MM.1S (cell line): ENCODE measurements around the gene S100P.
"Not testable (repeated sequence)": the region's sequence is repeated elsewhere in the genome, so short reads cannot be mapped to it uniquely, and the experiment has no call there.

Experiments
- DNase-seq: peaks from one replicate; pipeline ENCODE4 v3.0.0-alpha.2; 2015
- H2AFZ ChIP-seq: fragments of 300-600 bp; sonication (generic); 2 replicates; pipeline ENCODE4 v1.6.0; 2016; ENCODE audit warnings: antibody characterized with exemption, low read length
- H3F3A ChIP-seq: fragments of 300-600 bp; sonication (generic); 2 replicates; pipeline ENCODE4 v1.6.1; 2016; ENCODE audit warnings: mild to moderate bottlenecking, antibody characterized with exemption, low read length, moderate library complexity, mixed read lengths; ENCODE audit not compliant: insufficient read depth
- H3K27ac ChIP-seq: fragments of 300-600 bp; sonication (generic); 2 replicates; pipeline ENCODE4 v1.5.1; 2016; ENCODE audit warnings: mild to moderate bottlenecking, low read length
- H3K27me3 ChIP-seq: fragments of 300-600 bp; sonication (generic); replicated peaks from 2 replicates; pipeline ENCODE4 v1.6.0; 2016; ENCODE audit warnings: low read length; ENCODE audit not compliant: insufficient read depth
- H3K36me3 ChIP-seq: fragments of 300-600 bp; sonication (generic); replicated peaks from 2 replicates; pipeline ENCODE4 v1.6.1; 2016; ENCODE audit warnings: mild to moderate bottlenecking, low read length, mixed read lengths; ENCODE audit not compliant: insufficient read depth
- H3K4me1 ChIP-seq: fragments of 300-600 bp; sonication (generic); 2 replicates; pipeline ENCODE4 v1.6.1; 2016; ENCODE audit warnings: low read length, mixed read lengths
- H3K4me2 ChIP-seq: fragments of 300-600 bp; sonication (generic); 2 replicates; pipeline ENCODE4 v1.6.0; 2016; ENCODE audit warnings: low read depth, low read length
- H3K4me3 ChIP-seq: fragments of 300-600 bp; sonication (generic); 2 replicates; pipeline ENCODE4 v1.5.1; 2016; ENCODE audit warnings: low read length, mixed read lengths
- H3K79me2 ChIP-seq: fragments of 300-600 bp; sonication (generic); 2 replicates; pipeline ENCODE4 v1.6.1; 2016; ENCODE audit warnings: mixed run types, low read length, mixed read lengths
- H3K9ac ChIP-seq: fragments of 300-600 bp; sonication (generic); 2 replicates; pipeline ENCODE4 v1.6.1; 2016; ENCODE audit warnings: low read length, mixed read lengths
- H3K9me2 ChIP-seq: fragments of 300-600 bp; sonication (generic); replicated peaks from 2 replicates; pipeline ENCODE4 v1.6.1; 2016; ENCODE audit warnings: mild to moderate bottlenecking, low read length, mixed read lengths; ENCODE audit not compliant: insufficient read depth
- H3K9me3 ChIP-seq: fragments of 300-600 bp; sonication (generic); replicated peaks from 2 replicates; pipeline ENCODE4 v1.6.1; 2016; ENCODE audit warnings: mild to moderate bottlenecking, low read length, mixed read lengths; ENCODE audit not compliant: insufficient read depth
- H4K20me1 ChIP-seq: fragments of 300-600 bp; sonication (generic); 2 replicates; pipeline ENCODE4 v1.6.1; 2016; ENCODE audit warnings: mild to moderate bottlenecking, low read length, moderate library complexity, mixed read lengths; ENCODE audit not compliant: insufficient read depth
- CTCF ChIP-seq: fragments of 300-600 bp; sonication (generic); IDR thresholded peaks from 2 replicates; pipeline ENCODE4 v1.5.1; 2016; ENCODE audit warnings: antibody characterized with exemption, low read length, mixed read lengths
- EZH2 ChIP-seq: fragments of 300-600 bp; sonication (generic); optimal IDR thresholded peaks from 2 replicates; pipeline ENCODE3; 2017; ENCODE audit warnings: low read depth, mild to moderate bottlenecking, antibody characterized with exemption, low read length, mixed read lengths
- EZH2phosphoT487 ChIP-seq: fragments of 300-600 bp; sonication (generic); IDR thresholded peaks from 2 replicates; pipeline ENCODE4 v1.6.1; 2018; ENCODE audit warnings: antibody characterized with exemption, low read length

S100P gene

GRCh38 chr4:6671648-6672047 lies 22.0 kb upstream of the S100P start:
- Histone ChIP-seq H3K4me1 (peaks cover 5% of the 10 kb centered on the region; the same call in 1 of the 2 replicates), H3K4me3 (no peak overlapping the region), H3K79me2 (peaks cover 18% of the 10 kb centered on the region), H3K9me3 (no peaks in the 10 kb centered on the region), H3K9me2 (no peaks in the 10 kb centered on the region), H3K27me3 (peaks cover 12% of the 10 kb centered on the region; the same call in 1 of the 2 replicates), H3K4me2 (no peak overlapping the region), H3K9ac (no peak overlapping the region), H3F3A (no peaks in the 10 kb centered on the region), H3K36me3 (no peaks in the 10 kb centered on the region), H2AFZ (no peak overlapping the region), H3K27ac (no peak overlapping the region), H4K20me1 (no peaks in the 10 kb centered on the region)
- TF ChIP-seq CTCF = no peak
- no peak for TF ChIP-seq EZH2phosphoT487
- TF ChIP-seq EZH2 = no peak
- DNase-seq = no peak

GRCh38 chr4:6672131-6672530 lies 21.5 kb upstream of the S100P start:
- Histone ChIP-seq H3K9ac (no peak overlapping the region), H2AFZ (no peak overlapping the region), H3F3A (no peaks in the 10 kb centered on the region), H3K27ac (no peak overlapping the region), H3K79me2 (peaks cover 18% of the 10 kb centered on the region), H3K27me3 (peaks cover 12% of the 10 kb centered on the region; the same call in 1 of the 2 replicates), H3K9me2 (no peaks in the 10 kb centered on the region), H3K4me3 (no peak overlapping the region), H3K36me3 (no peaks in the 10 kb centered on the region), H3K4me2 (no peak overlapping the region), H4K20me1 (no peaks in the 10 kb centered on the region), H3K9me3 (no peaks in the 10 kb centered on the region), H3K4me1 (peaks cover 5% of the 10 kb centered on the region; the same call in 1 of the 2 replicates)
- no peak for DNase-seq
- TF ChIP-seq EZH2phosphoT487 = no peak
- TF ChIP-seq EZH2 = no peak
- TF ChIP-seq CTCF = no peak

- not testable (repeated sequence) for H3K27me3 ChIP-seq, H3K4me2 ChIP-seq, H3F3A ChIP-seq, H2AFZ ChIP-seq, H3K27ac ChIP-seq, H3K4me1 ChIP-seq, H3K9ac ChIP-seq, H3K4me3 ChIP-seq, H3K36me3 ChIP-seq, H3K9me3 ChIP-seq, H4K20me1 ChIP-seq, H3K9me2 ChIP-seq, DNase-seq
- H3K79me2 ChIP-seq = peaks cover 18% of the 10 kb centered on the region
Observed at GRCh38 chr4:6672541-6673190, 21.0 kb upstream of the S100P start.

GRCh38 chr4:6673191-6673659 lies 20.5 kb upstream of the S100P start:
- H3K79me2 ChIP-seq = peaks cover 18% of the 10 kb centered on the region
- not testable (repeated sequence) for H3K4me1 ChIP-seq, H3K9me3 ChIP-seq, H3K9me2 ChIP-seq, H3K27me3 ChIP-seq, H3K36me3 ChIP-seq, H4K20me1 ChIP-seq, H3F3A ChIP-seq
- peak overlapping the region; percentile 53 for H2AFZ ChIP-seq
- peak overlapping the region; percentile 83; the same call in 1 of the 2 replicates for H3K4me2 ChIP-seq
- H3K9ac ChIP-seq = peak overlapping the region; percentile 15; the same call in 1 of the 2 replicates
- H3K4me3 ChIP-seq = peak overlapping the region; percentile 68; the same call in 1 of the 2 replicates
- DNase-seq = peak; percentile 19
- H3K27ac ChIP-seq = peak overlapping the region; percentile 37; the same call in 1 of the 2 replicates
